PC-3 (cell line): ENCODE data around the gene ALCAM. TPM values are rescaled to one million over a fixed set of nuclear protein-coding genes. Genes with fewer than 3 reads are reported as not detected.

Experiments
- ATAC-seq: fragments of 200-7000 bp; cut with Tn5 transposase; 2 replicates; pipeline ENCODE4 v1.9.1; 2020; ENCODE audit warnings: mild to moderate bottlenecking, moderate library complexity
- BruUV-seq: library from RNA; stranded (reverse); fragments of 400-500 nt; replicated peaks from 2 replicates; lab custom pipeline; 2021; lab: Mats Ljungman, UMichigan
- CTCF ChIA-PET: fragments of 300-600 bp; sonication (Branson Sonifier 250); formaldehyde crosslinking; loops from one replicate; lab custom pipeline; 2022; ENCODE audit warnings: antibody characterized with exemption; lab: Charles Lee
- POLR2A ChIA-PET: fragments of 300-600 bp; sonication (Branson Sonifier 250); formaldehyde crosslinking; loops from one replicate; lab custom pipeline; 2022; ENCODE audit warnings: antibody characterized with exemption; ENCODE audit not compliant: unreplicated experiment; lab: Charles Lee
- DNase-seq: peaks from one replicate; pipeline ENCODE4 v3.0.0-alpha.2; 2015
- H2AFZ ChIP-seq: fragments of 300-600 bp; sonication (generic); 2 replicates; pipeline ENCODE4 v1.6.0; 2016; ENCODE audit warnings: antibody characterized with exemption, low read length
- H3F3A ChIP-seq: fragments of 300-600 bp; sonication (generic); one replicate; pipeline ENCODE4 v1.6.0; 2017; ENCODE audit warnings: antibody characterized with exemption, low read length, control low read depth, mild to moderate bottlenecking; ENCODE audit not compliant: unreplicated experiment
- H3K27ac ChIP-seq: fragments of 300-600 bp; sonication (generic); 2 replicates; pipeline ENCODE4 v1.5.1; 2016; ENCODE audit warnings: mild to moderate bottlenecking, low read length
- H3K27me3 ChIP-seq: fragments of 300-600 bp; sonication (generic); 2 replicates; pipeline ENCODE4 v1.6.1; 2016; ENCODE audit warnings: low read length, mixed read lengths
- H3K36me3 ChIP-seq: fragments of 300-600 bp; sonication (generic); 2 replicates; pipeline ENCODE4 v1.6.1; 2016; ENCODE audit warnings: low read depth, mixed run types, low read length, mixed read lengths
- H3K4me1 ChIP-seq: fragments of 300-600 bp; sonication (generic); 2 replicates; pipeline ENCODE4 v1.5.1; 2016; ENCODE audit warnings: low read length; ENCODE audit not compliant: insufficient read depth
- H3K4me2 ChIP-seq: fragments of 300-600 bp; sonication (generic); 2 replicates; pipeline ENCODE4 v1.6.0; 2016; ENCODE audit warnings: low read length
- H3K4me3 ChIP-seq: fragments of 300-600 bp; sonication (generic); 2 replicates; pipeline ENCODE4 v1.5.1; 2016; ENCODE audit warnings: mild to moderate bottlenecking, low read length, mixed read lengths
- H3K79me2 ChIP-seq: fragments of 300-600 bp; sonication (generic); 2 replicates; pipeline ENCODE4 v1.6.1; 2017; ENCODE audit warnings: low read length, mixed read lengths
- H3K9ac ChIP-seq: fragments of 300-600 bp; sonication (generic); 2 replicates; pipeline ENCODE4 v1.6.0; 2016; ENCODE audit warnings: mild to moderate bottlenecking, low read length
- H3K9me2 ChIP-seq: fragments of 300-600 bp; sonication (generic); replicated peaks from 2 replicates; pipeline ENCODE4 v1.6.1; 2016; ENCODE audit warnings: mixed run types, low read length, mixed read lengths
- H3K9me3 ChIP-seq: fragments of 300-600 bp; sonication (generic); 2 replicates; pipeline ENCODE4 v1.6.1; 2016; ENCODE audit warnings: low read length, mixed read lengths
- H4K20me1 ChIP-seq: fragments of 300-600 bp; sonication (generic); 2 replicates; pipeline ENCODE4 v1.6.1; 2016; ENCODE audit warnings: low read length, mixed read lengths
- EZH2 ChIP-seq: fragments of 300-600 bp; sonication (generic); IDR thresholded peaks from one replicate; pipeline ENCODE4 v1.6.1; 2017; ENCODE audit warnings: antibody characterized with exemption, mild to moderate bottlenecking, low read length; ENCODE audit not compliant: unreplicated experiment
- EZH2phosphoT487 ChIP-seq: fragments of 300-600 bp; sonication (generic); IDR thresholded peaks from 2 replicates; pipeline ENCODE4 v1.6.1; 2018; ENCODE audit warnings: mild to moderate bottlenecking, antibody characterized with exemption, low read length, borderline replicate concordance
- intact Hi-C: fragments of 100-400 bp; cut with micrococcal nuclease; formaldehyde crosslinking; loops from 2 replicates; pipeline ENCODE4 v1.9.0; 2023
- total RNA-seq: library from RNA; depleted of rRNA; stranded (reverse); fragments of >200 nt; gene quantifications from 2 replicates; pipeline ENCODE4 v1.2.3, GENCODE V29; 2014
- TF ChIP-seq, protein P1 (sequence below): fragments of 300-600 bp; sonication (generic); conservative IDR thresholded peaks from 2 replicates; pipeline ENCODE4 v1.5.1; 2017; ENCODE audit warnings: antibody characterized with exemption, low read depth, mild to moderate bottlenecking, low read length

Gene ALCAM
- total RNA-seq, 1 experiment from 2014 or later, result 169 TPM

DNA sequence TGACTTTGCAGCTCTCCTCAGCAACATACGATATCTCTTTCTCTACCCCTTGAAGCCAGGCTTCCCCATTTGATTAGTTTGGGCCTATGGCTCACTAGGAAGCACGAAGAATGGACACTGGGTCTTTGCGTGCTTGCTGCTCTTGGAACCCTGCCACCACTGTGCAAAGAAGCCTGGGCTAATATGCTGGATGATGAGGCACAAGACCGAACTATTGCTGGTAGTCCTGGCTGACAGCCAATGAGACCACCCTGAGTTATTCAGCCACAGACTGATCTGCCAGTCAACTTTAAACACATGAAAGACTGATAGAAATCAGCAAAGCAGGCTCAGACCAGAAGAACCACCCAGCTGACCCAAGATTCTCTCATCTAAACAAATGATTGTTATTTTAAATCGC, 251.8 kb downstream of the ALCAM start:
- H3K36me3 ChIP-seq, result no peaks in the 10 kb centered on the region
- H3K9ac ChIP-seq, result no peak overlapping the region
- no peak for DNase-seq
- H3K9me3 ChIP-seq, result no peaks in the 10 kb centered on the region
- H3K4me3 ChIP-seq, result no peak overlapping the region
- TF ChIP-seq, protein P1, sequence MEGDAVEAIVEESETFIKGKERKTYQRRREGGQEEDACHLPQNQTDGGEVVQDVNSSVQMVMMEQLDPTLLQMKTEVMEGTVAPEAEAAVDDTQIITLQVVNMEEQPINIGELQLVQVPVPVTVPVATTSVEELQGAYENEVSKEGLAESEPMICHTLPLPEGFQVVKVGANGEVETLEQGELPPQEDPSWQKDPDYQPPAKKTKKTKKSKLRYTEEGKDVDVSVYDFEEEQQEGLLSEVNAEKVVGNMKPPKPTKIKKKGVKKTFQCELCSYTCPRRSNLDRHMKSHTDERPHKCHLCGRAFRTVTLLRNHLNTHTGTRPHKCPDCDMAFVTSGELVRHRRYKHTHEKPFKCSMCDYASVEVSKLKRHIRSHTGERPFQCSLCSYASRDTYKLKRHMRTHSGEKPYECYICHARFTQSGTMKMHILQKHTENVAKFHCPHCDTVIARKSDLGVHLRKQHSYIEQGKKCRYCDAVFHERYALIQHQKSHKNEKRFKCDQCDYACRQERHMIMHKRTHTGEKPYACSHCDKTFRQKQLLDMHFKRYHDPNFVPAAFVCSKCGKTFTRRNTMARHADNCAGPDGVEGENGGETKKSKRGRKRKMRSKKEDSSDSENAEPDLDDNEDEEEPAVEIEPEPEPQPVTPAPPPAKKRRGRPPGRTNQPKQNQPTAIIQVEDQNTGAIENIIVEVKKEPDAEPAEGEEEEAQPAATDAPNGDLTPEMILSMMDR, result no peak
- H3K27me3 ChIP-seq, result no peaks in the 10 kb centered on the region
- H3K4me1 ChIP-seq, result no peaks in the 10 kb centered on the region
- ChIA-PET CTCF (no interaction called here), POLR2A (no interaction called here)
- no peaks in the 10 kb centered on the region for H4K20me1 ChIP-seq
- no peaks in the 10 kb centered on the region for H3F3A ChIP-seq
- intact Hi-C loops, result no loop called here
- BruUV-seq, result no TSS peak
- no peak overlapping the region for H3K27ac ChIP-seq
- no peaks in the 10 kb centered on the region for H3K79me2 ChIP-seq
- H3K4me2 ChIP-seq, result no peak overlapping the region
- H2AFZ ChIP-seq, result no peak overlapping the region
- ATAC-seq, result no peak
- H3K9me2 ChIP-seq, result no peaks in the 10 kb centered on the region

DNA sequence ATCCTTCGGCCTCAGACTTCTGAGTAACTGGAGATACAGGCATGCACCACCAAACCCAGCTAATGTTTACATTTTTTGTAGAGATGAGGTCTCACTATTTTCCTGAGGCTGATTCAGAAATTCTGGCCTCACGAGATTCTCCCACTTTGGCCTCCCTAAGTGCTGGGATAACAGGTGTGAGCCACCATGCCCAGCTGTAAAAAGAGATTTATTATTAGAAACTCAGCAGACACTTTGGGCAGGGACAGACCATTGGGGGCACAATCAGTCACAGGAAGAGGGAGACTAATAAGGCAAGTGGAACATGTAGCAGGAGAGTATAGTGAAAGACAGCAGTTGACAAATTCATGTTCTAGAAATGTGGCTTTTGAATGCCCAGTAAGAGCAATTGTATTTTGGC, 252.9 kb downstream of the ALCAM start:
- no peaks in the 10 kb centered on the region for H3F3A ChIP-seq
- no peaks in the 10 kb centered on the region for H3K9me3 ChIP-seq
- no peaks in the 10 kb centered on the region for H3K9me2 ChIP-seq
- H3K27ac ChIP-seq, result no peak overlapping the region
- no peak overlapping the region for H3K4me2 ChIP-seq
- CTCF ChIA-PET, result no interaction called here
- intact Hi-C loops, result no loop called here
- H3K4me1 ChIP-seq, result no peaks in the 10 kb centered on the region
- no peaks in the 10 kb centered on the region for H3K36me3 ChIP-seq
- H3K4me3 ChIP-seq, result no peak overlapping the region
- H3K9ac ChIP-seq, result no peak overlapping the region
- DNase-seq, result no peak
- no peak for TF ChIP-seq EZH2
- no peak for TF ChIP-seq EZH2phosphoT487
- TF ChIP-seq, protein P1, result no peak
- H3K79me2 ChIP-seq, result no peaks in the 10 kb centered on the region
- POLR2A ChIA-PET, result interaction anchor here (0.7 kb wide), 1 partner anchor 170 kb away, joined by 3 read pairs; no protein-coding TSS in a partner anchor
- no peaks in the 10 kb centered on the region for H3K27me3 ChIP-seq
- no TSS peak for BruUV-seq
- no peak for ATAC-seq
- no peak overlapping the region for H2AFZ ChIP-seq
- H4K20me1 ChIP-seq, result no peaks in the 10 kb centered on the region

DNA sequence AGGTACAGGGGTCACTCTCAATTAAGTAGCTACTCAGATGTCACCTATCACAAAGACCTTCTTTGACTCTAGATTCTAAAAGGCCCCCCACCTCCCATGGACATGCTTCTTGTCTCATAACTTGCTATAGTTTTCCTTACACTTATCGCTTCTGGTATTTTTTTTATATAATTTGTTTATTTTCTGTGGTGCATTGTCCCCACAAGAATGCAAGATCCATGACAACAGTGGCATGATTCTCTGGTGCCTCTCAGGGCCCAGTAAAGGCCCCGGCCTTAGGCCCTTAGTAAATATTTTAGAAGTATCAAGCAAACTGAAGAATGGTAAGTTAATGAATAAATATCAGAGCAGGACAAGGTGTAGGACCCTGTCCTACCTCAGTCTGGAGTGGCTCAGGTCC, 253.5 kb downstream of the ALCAM start:
- no peaks in the 10 kb centered on the region for H3K9me3 ChIP-seq
- ATAC-seq (no peak), DNase-seq (no peak)
- no peaks in the 10 kb centered on the region for H3F3A ChIP-seq
- H3K4me1 ChIP-seq, result no peaks in the 10 kb centered on the region
- no peak overlapping the region for H3K4me2 ChIP-seq
- H4K20me1 ChIP-seq, result no peaks in the 10 kb centered on the region
- H3K9me2 ChIP-seq, result no peaks in the 10 kb centered on the region
- H3K4me3 ChIP-seq, result no peak overlapping the region
- no peak overlapping the region for H3K27ac ChIP-seq
- intact Hi-C loops, result no loop called here
- BruUV-seq, result no TSS peak
- no peak overlapping the region for H3K9ac ChIP-seq
- no peaks in the 10 kb centered on the region for H3K79me2 ChIP-seq
- ChIA-PET CTCF (no interaction called here), POLR2A (interaction anchor here (0.7 kb wide), 1 partner anchor 169 kb away, joined by 3 read pairs; no protein-coding TSS in a partner anchor)
- TF ChIP-seq, protein P1, result no peak
- TF ChIP-seq EZH2phosphoT487 (no peak), EZH2 (no peak)
- H3K27me3 ChIP-seq, result no peaks in the 10 kb centered on the region
- no peak overlapping the region for H2AFZ ChIP-seq
- no peaks in the 10 kb centered on the region for H3K36me3 ChIP-seq
